IMR-90 (cell line): Measurements from ENCODE around the gene HADH.

Experiments used
- BHLHE40 ChIP-seq: fragments of 150-350 bp; IDR thresholded peaks from 2 replicates; pipeline ENCODE4 v1.6.1; 2016; ENCODE audit warnings: mild to moderate bottlenecking, low read depth, low read length
- MAFK ChIP-seq: IDR thresholded peaks from 2 replicates; pipeline ENCODE4 v1.6.1; 2012; ENCODE audit warnings: low read depth, low read length, improper control_type of control experiment
- MAZ ChIP-seq: IDR thresholded peaks from 2 replicates; pipeline ENCODE4 v1.6.1; 2012; ENCODE audit warnings: low read depth, mild to moderate bottlenecking, low read length, improper control_type of control experiment, moderate library complexity, borderline replicate concordance
- MXI1 ChIP-seq: IDR thresholded peaks from 2 replicates; pipeline ENCODE4 v1.6.1; 2012; ENCODE audit warnings: low read depth, mild to moderate bottlenecking, low read length, moderate library complexity, borderline replicate concordance
- NFE2L2 ChIP-seq: fragments of 150-350 bp; IDR thresholded peaks from 2 replicates; pipeline ENCODE4 v1.6.1; 2016; ENCODE audit warnings: low read depth, mild to moderate bottlenecking, low read length
- POLR2A ChIP-seq: IDR thresholded peaks from 2 replicates; pipeline ENCODE4 v1.6.1; 2012; ENCODE audit warnings: mild to moderate bottlenecking, low read depth, low read length
- RAD21 ChIP-seq: IDR thresholded peaks from 2 replicates; pipeline ENCODE4 v1.6.1; 2012; ENCODE audit warnings: low read length, improper control_type of control experiment
- RCOR1 ChIP-seq: IDR thresholded peaks from 2 replicates; pipeline ENCODE4 v1.6.1; 2012; ENCODE audit warnings: mild to moderate bottlenecking, low read length, improper control_type of control experiment; ENCODE audit not compliant: insufficient replicate concordance
- TF ChIP-seq, protein P1 (sequence below): conservative IDR thresholded peaks from 2 replicates; pipeline ENCODE4 v1.5.1; 2012; ENCODE audit warnings: mild to moderate bottlenecking, low read depth, low read length, improper control_type of control experiment
- TF ChIP-seq, protein P2 (sequence below): fragments of 150-350 bp; IDR thresholded peaks from 2 replicates; pipeline ENCODE4 v1.6.1; 2017; ENCODE audit warnings: mild to moderate bottlenecking, antibody characterized with exemption, low read length, low read depth

DNA sequence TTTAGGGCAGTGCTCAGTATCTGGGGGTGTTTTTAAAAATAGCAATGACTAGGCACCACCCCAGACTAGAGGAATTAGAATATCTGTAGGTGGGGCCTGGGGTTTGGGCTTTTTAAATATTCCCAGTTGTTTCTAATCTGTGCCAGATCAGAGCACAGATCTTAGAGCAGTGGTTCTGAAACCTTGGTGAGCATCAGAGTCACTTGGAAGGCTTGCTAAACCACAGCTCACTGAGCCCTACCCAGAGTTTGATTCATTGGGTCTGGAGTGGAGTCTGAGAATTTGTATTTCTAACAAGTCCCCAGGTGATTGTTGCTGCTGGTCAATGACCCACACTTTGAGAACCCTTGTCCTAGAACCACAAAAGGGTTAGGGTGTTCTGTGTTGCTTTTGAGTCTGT lies 16.7 kb downstream of the HADH start:
- no peak for TF ChIP-seq NFE2L2
- TF ChIP-seq, protein P1, sequence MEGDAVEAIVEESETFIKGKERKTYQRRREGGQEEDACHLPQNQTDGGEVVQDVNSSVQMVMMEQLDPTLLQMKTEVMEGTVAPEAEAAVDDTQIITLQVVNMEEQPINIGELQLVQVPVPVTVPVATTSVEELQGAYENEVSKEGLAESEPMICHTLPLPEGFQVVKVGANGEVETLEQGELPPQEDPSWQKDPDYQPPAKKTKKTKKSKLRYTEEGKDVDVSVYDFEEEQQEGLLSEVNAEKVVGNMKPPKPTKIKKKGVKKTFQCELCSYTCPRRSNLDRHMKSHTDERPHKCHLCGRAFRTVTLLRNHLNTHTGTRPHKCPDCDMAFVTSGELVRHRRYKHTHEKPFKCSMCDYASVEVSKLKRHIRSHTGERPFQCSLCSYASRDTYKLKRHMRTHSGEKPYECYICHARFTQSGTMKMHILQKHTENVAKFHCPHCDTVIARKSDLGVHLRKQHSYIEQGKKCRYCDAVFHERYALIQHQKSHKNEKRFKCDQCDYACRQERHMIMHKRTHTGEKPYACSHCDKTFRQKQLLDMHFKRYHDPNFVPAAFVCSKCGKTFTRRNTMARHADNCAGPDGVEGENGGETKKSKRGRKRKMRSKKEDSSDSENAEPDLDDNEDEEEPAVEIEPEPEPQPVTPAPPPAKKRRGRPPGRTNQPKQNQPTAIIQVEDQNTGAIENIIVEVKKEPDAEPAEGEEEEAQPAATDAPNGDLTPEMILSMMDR, result no peak
- TF ChIP-seq RCOR1, result no peak
- TF ChIP-seq, protein P2, sequence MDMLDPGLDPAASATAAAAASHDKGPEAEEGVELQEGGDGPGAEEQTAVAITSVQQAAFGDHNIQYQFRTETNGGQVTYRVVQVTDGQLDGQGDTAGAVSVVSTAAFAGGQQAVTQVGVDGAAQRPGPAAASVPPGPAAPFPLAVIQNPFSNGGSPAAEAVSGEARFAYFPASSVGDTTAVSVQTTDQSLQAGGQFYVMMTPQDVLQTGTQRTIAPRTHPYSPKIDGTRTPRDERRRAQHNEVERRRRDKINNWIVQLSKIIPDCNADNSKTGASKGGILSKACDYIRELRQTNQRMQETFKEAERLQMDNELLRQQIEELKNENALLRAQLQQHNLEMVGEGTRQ, result no peak
- no peak for TF ChIP-seq POLR2A
- TF ChIP-seq MAFK, result no peak
- no peak for TF ChIP-seq BHLHE40
- TF ChIP-seq MAZ, result no peak
- no peak for TF ChIP-seq MXI1
- TF ChIP-seq RAD21, result no peak
